Measurements from ENCODE around the gene CCDC137. TPM values are rescaled to one million over a fixed set of nuclear protein-coding genes. Genes with fewer than 3 reads are reported as not detected.

Gene CCDC137
- total and polyA plus RNA-seq, 2 of the 13 experiments (the other 11 are each of a cell fraction or from before 2014, with no cell fraction given), result 14.6 to 39.1 TPM

- TF ChIP-seq ZGPAT (CRISPR knock-in tag; IDR thresholded peaks at IDR 0.05) (peak; percentile 94), ZNF549 (CRISPR knock-in tag; IDR thresholded peaks at IDR 0.05) (0 out of 2 replicates have a peak, but pooled peaks have one; percentile 15), PRDM15 (CRISPR knock-in tag; IDR thresholded peaks at IDR 0.05) (peak; percentile 75; the same call in 1 of the 2 replicates), SRY (CRISPR knock-in tag; IDR thresholded peaks at IDR 0.05) (peak; percentile 52; the same call in 1 of the 2 replicates), ZNF605 (CRISPR knock-in tag; IDR thresholded peaks at IDR 0.05) (peak; percentile 79), XBP1 (CRISPR knock-in tag; IDR thresholded peaks at IDR 0.05) (no peak), ZNF563 (CRISPR knock-in tag; IDR thresholded peaks at IDR 0.05) (peak; percentile 81), ZNF121 (CRISPR knock-in tag; IDR thresholded peaks at IDR 0.05) (no peak), AKAP8 (CRISPR knock-in tag; IDR thresholded peaks at IDR 0.05) (peak; percentile 81; the same call in 1 of the 2 replicates), MAFG (CRISPR knock-in tag; IDR thresholded peaks at IDR 0.05) (no peak), FOXP1 (IDR thresholded peaks at IDR 0.05) (no peak), FOXP1 (CRISPR knock-in tag; IDR thresholded peaks at IDR 0.05) (peak; percentile 56), SNAPC4 (CRISPR knock-in tag; IDR thresholded peaks at IDR 0.05) (0 out of 2 replicates have a peak, but pooled peaks have one; percentile 50), ZNF331 (CRISPR knock-in tag; IDR thresholded peaks at IDR 0.05) (peak; percentile 98), ZNF138 (CRISPR knock-in tag; IDR thresholded peaks at IDR 0.05; ENCODE audit: low read depth) (no peak), CEBPB (IDR thresholded peaks at IDR 0.05; ENCODE audit: borderline replicate concordance, low read depth, low read length) (no peak), FOXA3 (CRISPR knock-in tag; IDR thresholded peaks at IDR 0.05) (peak; percentile 80), ATF7 (IDR thresholded peaks at IDR 0.05) (no peak), ATF7 (CRISPR knock-in tag; IDR thresholded peaks at IDR 0.05) (no peak), MTF2 (CRISPR knock-in tag; IDR thresholded peaks at IDR 0.05; ENCODE audit: borderline replicate concordance) (no peak), KAT7 (CRISPR knock-in tag; IDR thresholded peaks at IDR 0.05; ENCODE audit: borderline replicate concordance) (peak; percentile 99)
These were observed 29.8 kb upstream of the CCDC137 start, which contains the start of the genes NPLOC4 and TSPAN10 (continued) for GRCh38 chr17:81636505-81637288.
